ENCODE results near the gene CREBBP. TPM values are rescaled to one million over a fixed set of nuclear protein-coding genes. Genes with fewer than 3 reads are reported as not detected.

Gene CREBBP
- polyA plus RNA-seq, 1 of the 3 experiments (the other 2 are of a cell fraction), result 5.7 TPM

DNA sequence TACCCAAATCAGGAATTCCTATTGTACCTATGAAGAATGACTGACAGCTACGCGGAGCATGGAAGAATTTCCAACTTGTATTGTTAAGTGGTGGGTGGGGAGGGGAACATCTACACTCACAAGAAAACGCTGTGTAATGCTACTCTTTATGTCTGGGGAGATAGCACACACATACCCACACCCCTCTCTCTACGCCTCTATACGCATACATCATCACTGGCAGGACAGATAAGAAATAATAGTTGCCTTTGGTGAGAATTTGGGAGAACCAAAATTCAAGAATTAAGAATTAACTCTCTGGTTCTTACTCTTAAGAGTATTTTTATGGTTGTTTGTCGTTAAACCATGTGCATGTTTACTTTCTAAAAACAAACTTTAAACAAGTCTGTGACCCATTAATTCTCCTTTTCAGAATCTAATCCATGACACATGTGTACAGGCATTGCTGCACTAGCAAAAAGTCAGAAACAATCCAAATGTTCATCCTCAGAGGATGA is 33.9 kb downstream of the CREBBP start:
- Histone ChIP-seq H3K9ac (no peak overlapping the region), H3K9me2 (no peaks in the 10 kb centered on the region), H3K4me3 (ENCODE audit: low read depth in 2 of 2, low read length in 1 of 2) (no peak overlapping the region), H3K9me3 (no peaks in the 10 kb centered on the region), H3K4me1 (ENCODE audit: control insufficient read depth in 1 of 2, insufficient read depth in 2 of 2, low read depth in 1 of 2, low read length in 1 of 2) (peaks cover 10 to 12% of the 10 kb centered on the region in 2 experiments), H4K20me1 (ENCODE audit: insufficient read depth) (peaks cover 95% of the 10 kb centered on the region), H3K27me3 (ENCODE audit: insufficient read depth) (no peaks in the 10 kb centered on the region), H3K79me2 (ENCODE audit: insufficient read depth) (peaks cover 96% of the 10 kb centered on the region), H3F3A (replicated peaks; ENCODE audit: insufficient read depth) (peaks cover 11% of the 10 kb centered on the region), H3K36me3 (replicated peaks in 1 of 2; ENCODE audit: control insufficient read depth in 1 of 2, insufficient read depth in 2 of 2, low read length in 1 of 2) (peaks cover 19 to 21% of the 10 kb centered on the region in 2 experiments), H3K4me2 (no peak overlapping the region), H3K27ac (ENCODE audit: low read depth in 2 of 2, low read length in 1 of 2) (no peak overlapping the region), H2AFZ (ENCODE audit: low read depth) (no peak overlapping the region)
- no peak for DNase-seq
- no peak for TF ChIP-seq MXI1 (IDR thresholded peaks at IDR 0.05; ENCODE audit: low read depth, low read length)
- no peak for TF ChIP-seq TAF1 (IDR thresholded peaks at IDR 0.05; ENCODE audit: borderline replicate concordance, low read depth, low read length)
- no peak for TF ChIP-seq NFIC (IDR thresholded peaks at IDR 0.05; ENCODE audit: borderline replicate concordance)
- no peak for TF ChIP-seq JUND (IDR thresholded peaks at IDR 0.05)
- no peak for TF ChIP-seq GABPA (IDR thresholded peaks at IDR 0.05; ENCODE audit: low read depth)
- TF ChIP-seq ELF1 (IDR thresholded peaks at IDR 0.05), result no peak
- no peak for TF ChIP-seq RCOR1 (IDR thresholded peaks at IDR 0.05; ENCODE audit: low read length)
- no peak for TF ChIP-seq REST (IDR thresholded peaks at IDR 0.05; ENCODE audit: low read depth, low read length)
- no peak for TF ChIP-seq YY1 (IDR thresholded peaks at IDR 0.05; ENCODE audit: low read depth)
- no peak for TF ChIP-seq FOXJ3 (CRISPR knock-in tag; IDR thresholded peaks at IDR 0.05)
- no peak for TF ChIP-seq MEF2A (IDR thresholded peaks at IDR 0.05; ENCODE audit: borderline replicate concordance, low read depth)
- no peak for TF ChIP-seq RXRA (IDR thresholded peaks at IDR 0.05; ENCODE audit: borderline replicate concordance, low read depth)
- TF ChIP-seq FOSL2 (IDR thresholded peaks at IDR 0.05; ENCODE audit: borderline replicate concordance, low read depth), result no peak
- TF ChIP-seq TEAD4 (IDR thresholded peaks at IDR 0.05; ENCODE audit: borderline replicate concordance, insufficient read depth), result no peak
- TF ChIP-seq NRF1 (IDR thresholded peaks at IDR 0.05; ENCODE audit: low read depth, low read length), result no peak
- TF ChIP-seq IRF3 (IDR thresholded peaks at IDR 0.05; ENCODE audit: low read depth, low read length), result no peak
- TF ChIP-seq RFX5 (IDR thresholded peaks at IDR 0.05; ENCODE audit: low read length), result no peak
- TF ChIP-seq ZBTB33 (IDR thresholded peaks at IDR 0.05; ENCODE audit: borderline replicate concordance, low read depth), result no peak
- no peak for TF ChIP-seq FOXM1 (IDR thresholded peaks at IDR 0.05; ENCODE audit: low read depth)
- WGBS (ENCODE audit: low lambda C conversion rate), result 91% methylated on average over 6 of the region's 6 CpGs
- CTCF ChIA-PET, result no interaction called here
- POLR2A ChIA-PET, result no interaction called here
